Fibroblast of lung (primary cell): Measurements from ENCODE around the gene TUBGCP6.

Source experiments
- EZH2 ChIP-seq: IDR thresholded peaks from 2 replicates; pipeline ENCODE4 v1.5.1; 2012; ENCODE audit warnings: low read length, control low read depth, mild to moderate bottlenecking; ENCODE audit errors: missing control alignments
- TF ChIP-seq, protein P1 (sequence below), 2 donors: IDR thresholded peaks in 1 of 2; conservative IDR thresholded peaks in 1 of 2; 1 replicate in 1 of 2; 2 replicates in 1 of 2; pipeline ENCODE4 v1.5.1; 2011 to 2012; ENCODE audit warnings: low read length in 2 of 2, control low read depth in 1 of 2, inconsistent platforms in 1 of 2, low read depth in 1 of 2, mild to moderate bottlenecking in 1 of 2

- TF ChIP-seq, protein P1, sequence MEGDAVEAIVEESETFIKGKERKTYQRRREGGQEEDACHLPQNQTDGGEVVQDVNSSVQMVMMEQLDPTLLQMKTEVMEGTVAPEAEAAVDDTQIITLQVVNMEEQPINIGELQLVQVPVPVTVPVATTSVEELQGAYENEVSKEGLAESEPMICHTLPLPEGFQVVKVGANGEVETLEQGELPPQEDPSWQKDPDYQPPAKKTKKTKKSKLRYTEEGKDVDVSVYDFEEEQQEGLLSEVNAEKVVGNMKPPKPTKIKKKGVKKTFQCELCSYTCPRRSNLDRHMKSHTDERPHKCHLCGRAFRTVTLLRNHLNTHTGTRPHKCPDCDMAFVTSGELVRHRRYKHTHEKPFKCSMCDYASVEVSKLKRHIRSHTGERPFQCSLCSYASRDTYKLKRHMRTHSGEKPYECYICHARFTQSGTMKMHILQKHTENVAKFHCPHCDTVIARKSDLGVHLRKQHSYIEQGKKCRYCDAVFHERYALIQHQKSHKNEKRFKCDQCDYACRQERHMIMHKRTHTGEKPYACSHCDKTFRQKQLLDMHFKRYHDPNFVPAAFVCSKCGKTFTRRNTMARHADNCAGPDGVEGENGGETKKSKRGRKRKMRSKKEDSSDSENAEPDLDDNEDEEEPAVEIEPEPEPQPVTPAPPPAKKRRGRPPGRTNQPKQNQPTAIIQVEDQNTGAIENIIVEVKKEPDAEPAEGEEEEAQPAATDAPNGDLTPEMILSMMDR (conservative IDR thresholded peaks at IDR 0.05 in 1 of 2, IDR thresholded peaks at IDR 0.05 in 1 of 2; ENCODE audit: low read depth in 1 of 2, low read length in 2 of 2), result no peak
- TF ChIP-seq EZH2, result no peak
These were observed 40.9 kb upstream of the TUBGCP6 start for GRCh38 chr22:50285568-50286229.
